Small intestine (tissue), 7 donors: ENCODE results near the gene MGAT4B. TPM values are rescaled to one million over a fixed set of nuclear protein-coding genes. Genes with fewer than 3 reads are reported as not detected.

Experiments
- DNase-seq, 2 donors: peaks; one replicate each; pipeline versions ENCODE4 v3.0.0 to v3.0.0-alpha.2; 2013
- FAIRE-seq: peaks from 2 replicates; lab custom pipeline; 2012; peaks lifted over from hg19 to GRCh38; lab: Jason Lieb, UNC
- H3K27ac ChIP-seq, 3 donors: one replicate each; pipeline ENCODE4 v1.5.1; 2013; ENCODE audit warnings: low read length in 2 of 3, mild to moderate bottlenecking in 2 of 3, control low read depth in 1 of 3, inconsistent platforms in 1 of 3, low read depth in 1 of 3, moderate library complexity in 1 of 3
- H3K27me3 ChIP-seq, 3 donors: one replicate each; pipeline ENCODE4 v1.6.1; 2013; ENCODE audit warnings: low read length in 3 of 3, inconsistent platforms in 1 of 3; ENCODE audit not compliant: control insufficient read depth in 3 of 3, insufficient read depth in 3 of 3
- H3K36me3 ChIP-seq, 3 donors: one replicate each; pipeline ENCODE4 v1.6.1; 2013; ENCODE audit warnings: low read length in 3 of 3, inconsistent platforms in 1 of 3, low read depth in 1 of 3, mild to moderate bottlenecking in 1 of 3, moderate library complexity in 1 of 3; ENCODE audit not compliant: control insufficient read depth in 3 of 3, insufficient read depth in 2 of 3
- H3K4me1 ChIP-seq, 3 donors: one replicate each; pipeline ENCODE4 v1.6.1; 2013; ENCODE audit warnings: low read length in 2 of 3, inconsistent platforms in 1 of 3, low read depth in 1 of 3, mild to moderate bottlenecking in 1 of 3, moderate library complexity in 1 of 3; ENCODE audit not compliant: control insufficient read depth in 3 of 3, insufficient read depth in 2 of 3
- H3K4me3 ChIP-seq, 3 donors: one replicate each; pipeline ENCODE4 v1.5.1; 2013; ENCODE audit warnings: low read length in 3 of 3, control low read depth in 1 of 3, inconsistent platforms in 1 of 3, low read depth in 1 of 3, mild to moderate bottlenecking in 1 of 3, moderate library complexity in 1 of 3
- H3K9me3 ChIP-seq, 2 donors: one replicate each; pipeline ENCODE4 v1.6.1; 2013; ENCODE audit warnings: low read depth in 1 of 2, low read length in 1 of 2; ENCODE audit not compliant: control insufficient read depth in 2 of 2, insufficient read depth in 1 of 2
- WGBS, 3 donors: extraction: QIAGEN DNeasy Blood & Tissue Kit; methylation state at CpG; one replicate each; pipeline ENCODE4 v1.1.7; 2013; 5-methylcytosine and 5-hydroxymethylcytosine counted together
- polyA plus RNA-seq, 4 donors: library from polyadenylated mRNA; stranded (reverse) in 3 of 4; unstranded in 1 of 4; fragments of 200-250 nt in 3 of 4; fragments of 120-200 nt in 1 of 4; gene quantifications; one replicate each; pipeline versions ENCODE4 v1.2.1 to v1.2.3, GENCODE V29; 2013
- donor health status: healthy with polysubstance abuse.
- donor health status: control.
- donor health status: control.
- donor health status: Bipolar disorder and iron deficiency.
- donor health status: healthy.

MGAT4B gene
- polyA plus RNA-seq, 4 donors, result 180 to 661 (median 401) TPM

- no peak for FAIRE-seq
- 10 to 25% (median 19%) methylated on average over 2 of the region's 2 CpGs for WGBS, 3 donors
- peak; percentile 55 to 56 for DNase-seq
Measured at GRCh38 chr5:179755022-179755421, 51.6 kb downstream of the MGAT4B start.

GRCh38 chr5:179753971-179754370 is 52.7 kb downstream of the MGAT4B start:
- H3K9me3 ChIP-seq, result no peaks in the 10 kb centered on the region
- H3K27me3 ChIP-seq, result no peaks in the 10 kb centered on the region
- H3K27ac ChIP-seq, result no peak overlapping the region
- 92 to 95% (median 94%) methylated on average over 5 of the region's 5 CpGs for WGBS, 3 donors
- DNase-seq, result no peak
- peaks cover 9 to 13% (median 10%) of the 10 kb centered on the region in 3 donors for H3K4me1 ChIP-seq
- H3K4me3 ChIP-seq, result no peak overlapping the region
- no peak for FAIRE-seq
- H3K36me3 ChIP-seq, result peaks cover 0 to 15% (median 0%) of the 10 kb centered on the region in 3 donors

More at GRCh38 chr5:179755022-179755421, 51.6 kb downstream of the MGAT4B start:
- H3K4me1 ChIP-seq, result peaks cover 10 to 13% (median 11%) of the 10 kb centered on the region in 3 donors
- H3K9me3 ChIP-seq, result no peaks in the 10 kb centered on the region
- H3K27ac ChIP-seq, result no peak overlapping the region
- no peak overlapping the region for H3K4me3 ChIP-seq
- peaks cover 0 to 14% (median 0%) of the 10 kb centered on the region in 3 donors for H3K36me3 ChIP-seq
- no peaks in the 10 kb centered on the region for H3K27me3 ChIP-seq

GRCh38 chr5:179749857-179750508 is 56.7 kb downstream of the MGAT4B start:
- FAIRE-seq, result no peak
- H3K4me1 ChIP-seq, result peaks cover 4 to 7% (median 5%) of the 10 kb centered on the region in 3 donors

GRCh38 chr5:179747811-179748210 is 58.9 kb downstream of the MGAT4B start:
- H3K36me3 ChIP-seq, result peaks cover 0 to 12% (median 0%) of the 10 kb centered on the region in 3 donors
- H3K4me1 ChIP-seq, result no peaks in the 10 kb centered on the region
- DNase-seq (no peak), FAIRE-seq (no peak)
- no peak overlapping the region for H3K4me3 ChIP-seq
- 84 to 92% (median 90%) methylated on average over 3 of the region's 3 CpGs for WGBS, 3 donors
- no peaks in the 10 kb centered on the region for H3K9me3 ChIP-seq
- no peaks in the 10 kb centered on the region for H3K27me3 ChIP-seq
- no peak overlapping the region for H3K27ac ChIP-seq

More at GRCh38 chr5:179749857-179750508, 56.7 kb downstream of the MGAT4B start:
- peaks cover 0 to 12% (median 0%) of the 10 kb centered on the region in 3 donors for H3K36me3 ChIP-seq
- no peak for DNase-seq
- H3K27ac ChIP-seq, result no peak overlapping the region
- H3K4me3 ChIP-seq, result no peak overlapping the region
- WGBS, 3 donors, result 91 to 97% (median 91%) methylated on average over 8 of the region's 8 CpGs
- no peaks in the 10 kb centered on the region for H3K27me3 ChIP-seq
- H3K9me3 ChIP-seq, result no peaks in the 10 kb centered on the region

Other genes starting within 250 kb of the MGAT4B start
- 100 to 1,000 TPM in 3 of 4 donors, 10 to 100 TPM in 1; 97.5 to 964 (median 183) TPM for gene HNRNPH1, start 183.2 kb downstream of the MGAT4B start, polyA plus RNA-seq
- gene CBY3, start 125.8 kb downstream of the MGAT4B start, polyA plus RNA-seq, result 1 to 10 TPM in 1 of 4 donors, under 1 TPM in 1, not detected in 2; 0.07 to 1.0 TPM
- gene CANX, start 107.9 kb downstream of the MGAT4B start, polyA plus RNA-seq, result 100 to 1,000 TPM in 3 of 4 donors, 10 to 100 TPM in 1; 89.2 to 585 (median 189) TPM
- 10 to 100 TPM in 2 of 4 donors, 1 to 10 TPM in 2; 6.2 to 28.8 (median 10.9) TPM for gene MAML1, start 74.0 kb downstream of the MGAT4B start, polyA plus RNA-seq
- gene LTC4S, start 12.9 kb downstream of the MGAT4B start, polyA plus RNA-seq, result 1 to 10 TPM in 3 of 4 donors, not detected in 1; 2.0 to 6.7 (median 5.4) TPM
- gene SQSTM1, start 14.0 kb upstream of the MGAT4B start, polyA plus RNA-seq, result 100 to 1,000 TPM; 135 to 217 (median 172) TPM
- 10 to 100 TPM; 11.3 to 39.3 (median 20.7) TPM for gene MRNIP, start 52.0 kb upstream of the MGAT4B start, polyA plus RNA-seq
- 10 to 100 TPM; 32.4 to 80.6 (median 54.7) TPM for gene TBC1D9B, start 101.0 kb upstream of the MGAT4B start, polyA plus RNA-seq